ENCODE data around the gene ZFYVE26.

ZFYVE26 gene

GRCh38 chr14:67815573-67816225 is 691 bp downstream of the ZFYVE26 start:
- DNase-seq: no peak

- no peak for DNase-seq
Measured at GRCh38 chr14:67814821-67815220, 1.6 kb downstream of the ZFYVE26 start.

GRCh38 chr14:67806246-67806645 is 10.1 kb downstream of the ZFYVE26 start:
- no peak for DNase-seq

- no peak for DNase-seq
Measured at GRCh38 chr14:67800743-67801142, 15.6 kb downstream of the ZFYVE26 start.

GRCh38 chr14:67798731-67799130 is 17.7 kb downstream of the ZFYVE26 start:
- no peak for DNase-seq

- DNase-seq: no peak
Measured at GRCh38 chr14:67787673-67788072, 28.7 kb downstream of the ZFYVE26 start.

- no peak for DNase-seq
Measured at GRCh38 chr14:67785270-67786109, 30.9 kb downstream of the ZFYVE26 start.

- no peak for DNase-seq
Measured at GRCh38 chr14:67784244-67784823, 32.1 kb downstream of the ZFYVE26 start.

GRCh38 chr14:67782090-67782489 is 34.3 kb downstream of the ZFYVE26 start:
- DNase-seq: no peak

- no peak for DNase-seq
Measured at GRCh38 chr14:67778792-67779191, 37.6 kb downstream of the ZFYVE26 start.

GRCh38 chr14:67776653-67777322 is 39.6 kb downstream of the ZFYVE26 start:
- no peak for DNase-seq

GRCh38 chr14:67773844-67774377 is 42.5 kb downstream of the ZFYVE26 start:
- no peak for DNase-seq

GRCh38 chr14:67768219-67768618 is 48.2 kb downstream of the ZFYVE26 start:
- DNase-seq: no peak

- DNase-seq: no peak
Measured at GRCh38 chr14:67766035-67766680, 50.2 kb downstream of the ZFYVE26 start.

- DNase-seq: no peak
Measured at GRCh38 chr14:67765192-67765834, 51.1 kb downstream of the ZFYVE26 start.

GRCh38 chr14:67764496-67764895 is 51.9 kb downstream of the ZFYVE26 start:
- no peak for DNase-seq

- DNase-seq: no peak
Measured at GRCh38 chr14:67763158-67763822, 53.1 kb downstream of the ZFYVE26 start.

- DNase-seq: no peak
Measured at GRCh38 chr14:67762051-67762450, 54.3 kb downstream of the ZFYVE26 start.

- DNase-seq: no peak
Measured at GRCh38 chr14:67759916-67760315, 56.5 kb downstream of the ZFYVE26 start.

GRCh38 chr14:67757175-67757574 is 59.2 kb downstream of the ZFYVE26 start:
- no peak for DNase-seq

GRCh38 chr14:67756496-67756895 is 59.9 kb downstream of the ZFYVE26 start:
- DNase-seq: no peak
